ENCODE measurements around the gene ANKRD16.

The ANKRD16 gene

GRCh38 chr10:5895365-5895764 lies 5.7 kb upstream of the ANKRD16 start:
- DNase-seq (no peak), ATAC-seq (ENCODE audit: insufficient read depth, low read depth) (no peak)
- H3K36me3 ChIP-seq (ENCODE audit: insufficient read depth, low read length) = peaks cover 46% of the 10 kb centered on the region
- H3K79me2 ChIP-seq (ENCODE audit: insufficient read depth, low read length) = peaks cover 83% of the 10 kb centered on the region
- TF ChIP-seq EZH2 (IDR thresholded peaks at IDR 0.05; ENCODE audit: borderline replicate concordance, low read depth, low read length, severe bottlenecking) = no peak
- TF ChIP-seq CTCF (IDR thresholded peaks at IDR 0.05; ENCODE audit: borderline replicate concordance, extremely low read depth, low read length, poor library complexity, severe bottlenecking) = no peak
- peaks cover 24% of the 10 kb centered on the region for H3K4me1 ChIP-seq (ENCODE audit: insufficient read depth, low read length)
- H3K9me3 ChIP-seq (ENCODE audit: insufficient read depth, low read length, severe bottlenecking) = peaks cover 6% of the 10 kb centered on the region
- H4K20me1 ChIP-seq (ENCODE audit: insufficient read depth, low read length) = peaks cover 29% of the 10 kb centered on the region; the same call in 1 of the 2 replicates
- H3K4me2 ChIP-seq (ENCODE audit: insufficient read depth, low read length) = no peak overlapping the region
- no peaks in the 10 kb centered on the region for H3K27me3 ChIP-seq (ENCODE audit: insufficient read depth, low read length, poor library complexity)
- no peak overlapping the region for H3K9ac ChIP-seq (ENCODE audit: low read depth, low read length)
- no peak overlapping the region for H2AFZ ChIP-seq (ENCODE audit: low read depth, low read length)
- H3K4me3 ChIP-seq (ENCODE audit: low read depth in 1 of 2, low read length in 2 of 2) = no peak overlapping the region
- no peak overlapping the region for H3K27ac ChIP-seq (ENCODE audit: low read length)

GRCh38 chr10:5894873-5895272 lies 5.2 kb upstream of the ANKRD16 start:
- no peak overlapping the region for H3K4me3 ChIP-seq (ENCODE audit: low read depth in 1 of 2, low read length in 2 of 2)
- no peak overlapping the region for H2AFZ ChIP-seq (ENCODE audit: low read depth, low read length)
- no peak for DNase-seq
- H3K4me1 ChIP-seq (ENCODE audit: insufficient read depth, low read length) = peaks cover 24% of the 10 kb centered on the region
- peaks cover 46% of the 10 kb centered on the region for H3K36me3 ChIP-seq (ENCODE audit: insufficient read depth, low read length)
- no peaks in the 10 kb centered on the region for H3K27me3 ChIP-seq (ENCODE audit: insufficient read depth, low read length, poor library complexity)
- peaks cover 78% of the 10 kb centered on the region for H3K79me2 ChIP-seq (ENCODE audit: insufficient read depth, low read length)
- no peak overlapping the region for H3K9ac ChIP-seq (ENCODE audit: low read depth, low read length)
- H4K20me1 ChIP-seq (ENCODE audit: insufficient read depth, low read length) = peaks cover 26% of the 10 kb centered on the region; the same call in 1 of the 2 replicates
- H3K4me2 ChIP-seq (ENCODE audit: insufficient read depth, low read length) = no peak overlapping the region
- TF ChIP-seq EZH2 (IDR thresholded peaks at IDR 0.05; ENCODE audit: borderline replicate concordance, low read depth, low read length, severe bottlenecking) = no peak
- H3K27ac ChIP-seq (ENCODE audit: low read length) = no peak overlapping the region
- H3K9me3 ChIP-seq (ENCODE audit: insufficient read depth, low read length, severe bottlenecking) = peaks cover 6% of the 10 kb centered on the region
- ATAC-seq (ENCODE audit: insufficient read depth, low read depth) = no peak

GRCh38 chr10:5894403-5894802 lies 4.7 kb upstream of the ANKRD16 start:
- Histone ChIP-seq H3K9ac (ENCODE audit: low read depth, low read length) (no peak overlapping the region), H4K20me1 (ENCODE audit: insufficient read depth, low read length) (peaks cover 26% of the 10 kb centered on the region; the same call in 1 of the 2 replicates), H3K9me3 (ENCODE audit: insufficient read depth, low read length, severe bottlenecking) (peaks cover 6% of the 10 kb centered on the region), H3K4me2 (ENCODE audit: insufficient read depth, low read length) (no peak overlapping the region), H3K79me2 (ENCODE audit: insufficient read depth, low read length) (peaks cover 76% of the 10 kb centered on the region), H3K4me3 (ENCODE audit: low read depth in 1 of 2, low read length in 2 of 2) (no peak overlapping the region), H3K4me1 (ENCODE audit: insufficient read depth, low read length) (peaks cover 24% of the 10 kb centered on the region), H3K27me3 (ENCODE audit: insufficient read depth, low read length, poor library complexity) (no peaks in the 10 kb centered on the region), H3K27ac (ENCODE audit: low read length) (no peak overlapping the region), H3K36me3 (ENCODE audit: insufficient read depth, low read length) (peaks cover 46% of the 10 kb centered on the region), H2AFZ (ENCODE audit: low read depth, low read length) (no peak overlapping the region)
- TF ChIP-seq EZH2 (IDR thresholded peaks at IDR 0.05; ENCODE audit: borderline replicate concordance, low read depth, low read length, severe bottlenecking) (no peak), CTCF (IDR thresholded peaks at IDR 0.05; ENCODE audit: borderline replicate concordance, extremely low read depth, low read length, poor library complexity, severe bottlenecking) (no peak)
- DNase-seq (no peak), ATAC-seq (ENCODE audit: insufficient read depth, low read depth) (no peak)

GRCh38 chr10:5893321-5893720 lies 3.6 kb upstream of the ANKRD16 start:
- H3K9ac ChIP-seq (ENCODE audit: low read depth, low read length) = no peak overlapping the region
- H2AFZ ChIP-seq (ENCODE audit: low read depth, low read length) = no peak overlapping the region
- no peak overlapping the region for H3K4me2 ChIP-seq (ENCODE audit: insufficient read depth, low read length)
- DNase-seq = no peak
- peaks cover 6% of the 10 kb centered on the region for H3K9me3 ChIP-seq (ENCODE audit: insufficient read depth, low read length, severe bottlenecking)
- no peak for ATAC-seq (ENCODE audit: insufficient read depth, low read depth)
- H3K27ac ChIP-seq (ENCODE audit: low read length) = no peak overlapping the region
- H3K27me3 ChIP-seq (ENCODE audit: insufficient read depth, low read length, poor library complexity) = no peaks in the 10 kb centered on the region
- peaks cover 46% of the 10 kb centered on the region for H3K36me3 ChIP-seq (ENCODE audit: insufficient read depth, low read length)
- H3K79me2 ChIP-seq (ENCODE audit: insufficient read depth, low read length) = peaks cover 79% of the 10 kb centered on the region
- peaks cover 32% of the 10 kb centered on the region for H3K4me1 ChIP-seq (ENCODE audit: insufficient read depth, low read length)
- no peak overlapping the region for H3K4me3 ChIP-seq (ENCODE audit: low read depth in 1 of 2, low read length in 2 of 2)
- H4K20me1 ChIP-seq (ENCODE audit: insufficient read depth, low read length) = peaks cover 32% of the 10 kb centered on the region; the same call in 1 of the 2 replicates
- TF ChIP-seq EZH2 (IDR thresholded peaks at IDR 0.05; ENCODE audit: borderline replicate concordance, low read depth, low read length, severe bottlenecking) (no peak), CTCF (IDR thresholded peaks at IDR 0.05; ENCODE audit: borderline replicate concordance, extremely low read depth, low read length, poor library complexity, severe bottlenecking) (no peak)

Data from DND-41 (cell line).